Stimulated activated naive CD8-positive, alpha-beta T cell treated with anti-CD3 and anti-CD28 coated beads, Interleukin-15, Interleukin-2, amounts not matched to agents 100 ng/mL and 50 ng/mL, for 24 hours (primary cell): ENCODE data around the gene TMEM106B.
"Not testable (repeated sequence)": the region's sequence is repeated elsewhere in the genome, so short reads cannot be mapped to it uniquely, and the experiment has no call there.

ENCODE experiments used
- H3K27ac Mint-ChIP-seq: one replicate; pipeline ENCODE4 v1.8.0; 2021; ENCODE audit warnings: mild to moderate bottlenecking, mixed read lengths
- H3K27me3 Mint-ChIP-seq: one replicate; pipeline ENCODE4 v1.8.0; 2021; ENCODE audit warnings: mixed read lengths
- H3K36me3 Mint-ChIP-seq: one replicate; pipeline ENCODE4 v1.8.0; 2021; ENCODE audit warnings: low read depth, mixed read lengths
- H3K4me1 Mint-ChIP-seq: one replicate; pipeline ENCODE4 v1.8.0; 2021; ENCODE audit warnings: low read depth, mixed read lengths
- H3K4me3 Mint-ChIP-seq: one replicate; pipeline ENCODE4 v1.8.0; 2021; ENCODE audit warnings: mild to moderate bottlenecking, mixed read lengths
- H3K9me3 Mint-ChIP-seq: one replicate; pipeline ENCODE4 v1.8.0; 2021; ENCODE audit warnings: mixed read lengths

Gene TMEM106B

DNA sequence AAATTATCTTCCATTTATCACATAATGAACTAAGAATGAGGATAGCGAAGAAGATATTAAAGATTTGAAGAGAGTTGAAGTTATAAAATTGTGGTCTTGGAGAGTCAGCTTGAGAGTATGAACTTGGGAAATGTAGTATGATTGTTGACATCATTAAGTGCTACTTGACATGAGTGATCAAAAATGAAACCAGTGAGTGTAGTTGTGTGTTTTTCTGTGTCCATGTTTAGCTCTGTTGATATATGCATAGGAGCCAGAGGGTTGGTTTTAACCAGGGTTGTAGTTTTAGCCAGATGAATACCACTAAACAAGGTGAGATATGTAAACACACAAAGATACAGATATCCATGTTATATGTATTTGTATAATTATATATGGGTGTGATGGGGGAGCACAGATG lies 6.2 kb downstream of the TMEM106B start:
- Mint-ChIP-seq H3K9me3 (no peaks in the 10 kb centered on the region), H3K27me3 (no peaks in the 10 kb centered on the region), H3K4me1 (peaks cover 45% of the 10 kb centered on the region), H3K36me3 (peaks cover 59% of the 10 kb centered on the region), H3K4me3 (no peak overlapping the region), H3K27ac (no peak overlapping the region)

DNA sequence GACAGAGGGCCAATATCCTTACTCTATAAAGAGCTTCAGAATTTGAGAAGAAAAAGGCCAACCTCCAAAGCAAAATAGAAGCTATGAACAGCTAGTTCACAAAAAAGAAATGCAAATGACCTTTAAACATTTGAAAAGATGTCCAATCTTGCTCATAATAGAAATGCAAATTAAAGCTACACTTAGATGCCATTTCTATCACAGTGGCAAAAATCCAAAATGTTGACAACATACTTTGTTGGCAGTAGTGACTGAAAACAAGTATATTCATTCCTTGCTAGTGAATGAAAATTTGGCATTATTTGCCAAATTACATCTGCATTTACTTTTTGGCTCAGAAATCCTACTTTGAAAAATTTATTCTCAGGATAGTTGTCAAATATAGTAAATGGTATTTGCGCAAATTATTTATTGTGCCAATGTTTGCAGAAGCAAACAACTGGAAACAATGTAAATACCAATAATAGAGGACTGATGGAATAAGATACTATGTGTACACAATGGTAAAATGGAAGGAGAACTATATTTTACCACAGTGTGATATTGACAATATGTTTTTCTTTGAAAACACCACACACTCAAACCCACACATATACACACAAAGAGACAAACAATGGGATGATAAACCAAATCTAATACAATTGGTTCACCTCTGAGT lies 9.4 kb downstream of the TMEM106B start:
- Mint-ChIP-seq H3K27me3 (no peaks in the 10 kb centered on the region), H3K27ac (no peak overlapping the region), H3K9me3 (peaks cover 3% of the 10 kb centered on the region), H3K4me1 (peaks cover 46% of the 10 kb centered on the region), H3K4me3 (no peak overlapping the region), H3K36me3 (peaks cover 77% of the 10 kb centered on the region)

DNA sequence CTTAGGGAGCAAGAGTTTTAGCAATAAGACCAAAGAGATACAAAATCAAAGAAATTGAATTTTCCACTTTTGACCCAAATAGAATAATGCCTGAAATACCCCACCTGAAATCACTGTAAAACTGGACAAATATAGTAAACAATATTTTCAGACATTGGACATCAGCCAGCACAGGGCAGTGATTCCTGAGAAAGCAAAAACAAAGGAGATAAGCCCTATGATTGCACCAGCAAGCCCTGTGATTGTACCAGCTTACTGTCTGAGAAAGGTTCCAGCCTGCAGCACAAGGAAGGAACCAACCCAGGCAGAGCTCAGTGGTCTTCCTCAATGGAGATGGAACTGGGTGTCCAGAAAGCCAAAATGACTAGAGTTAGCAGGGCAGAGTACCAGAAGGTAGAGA lies 10.3 kb downstream of the TMEM106B start:
- Mint-ChIP-seq H3K36me3 (peaks cover 85% of the 10 kb centered on the region), H3K27me3 (no peaks in the 10 kb centered on the region), H3K4me1 (peaks cover 54% of the 10 kb centered on the region), H3K27ac (no peak overlapping the region), H3K4me3 (no peak overlapping the region), H3K9me3 (peaks cover 3% of the 10 kb centered on the region)

DNA sequence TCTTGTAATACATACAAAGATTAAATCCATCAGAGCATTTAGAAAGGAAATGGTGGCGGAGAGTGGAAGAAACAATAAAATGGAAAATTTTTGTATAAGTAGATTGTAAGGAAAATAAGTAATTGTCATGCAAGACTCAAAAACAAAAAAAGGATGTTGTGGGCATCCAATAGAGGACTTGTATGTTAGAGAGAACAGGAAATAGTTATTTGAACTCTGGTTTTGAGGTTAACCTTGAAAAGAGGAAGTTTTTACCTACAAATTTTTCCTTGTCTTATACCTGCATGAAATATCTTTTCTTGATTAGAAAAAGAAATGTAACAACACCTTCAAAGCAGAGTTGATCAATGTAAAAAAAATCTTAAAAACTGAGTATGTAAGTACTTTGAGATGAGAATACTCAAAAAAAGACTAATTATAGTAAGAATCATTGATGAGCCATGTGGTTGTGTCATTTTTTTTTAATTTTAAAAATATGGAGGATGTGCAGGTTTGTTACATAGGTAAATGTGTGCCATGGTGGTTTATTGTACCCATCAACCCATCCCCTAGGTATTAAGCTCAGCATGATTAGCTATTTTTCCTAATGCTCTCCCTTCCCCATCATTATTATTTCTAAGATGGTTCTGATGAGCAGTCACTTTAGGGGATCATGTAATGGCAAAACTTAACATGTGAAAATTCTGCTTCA lies 11.9 kb downstream of the TMEM106B start:
- no peaks in the 10 kb centered on the region for H3K27me3 Mint-ChIP-seq
- H3K4me3 Mint-ChIP-seq = peak overlapping the region; percentile 41
- H3K4me1 Mint-ChIP-seq = peaks cover 48% of the 10 kb centered on the region
- H3K27ac Mint-ChIP-seq = peak overlapping the region; percentile 86
- H3K9me3 Mint-ChIP-seq = peaks cover 3% of the 10 kb centered on the region
- H3K36me3 Mint-ChIP-seq = peaks cover 77% of the 10 kb centered on the region

DNA sequence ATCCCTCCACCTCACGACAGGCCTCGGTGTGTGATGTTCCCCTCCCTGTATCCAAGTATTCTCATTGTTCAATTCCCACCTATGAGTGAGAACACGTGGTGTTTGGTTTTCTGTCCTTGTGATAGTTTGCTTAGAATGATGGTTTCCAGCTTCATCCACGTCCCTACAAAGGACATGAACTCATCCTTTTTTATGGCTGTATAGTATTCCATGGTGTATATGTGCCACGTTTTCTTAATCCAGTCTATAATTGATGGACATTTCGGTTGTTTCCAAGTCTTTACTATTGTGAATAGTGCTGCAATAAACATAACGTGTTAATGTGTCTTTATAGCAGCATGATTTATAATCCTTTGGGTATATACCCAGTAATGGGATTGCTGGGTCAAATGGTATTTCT lies 13.9 kb downstream of the TMEM106B start:
- Mint-ChIP-seq H3K4me1 (peaks cover 52% of the 10 kb centered on the region), H3K36me3 (peaks cover 69% of the 10 kb centered on the region)
- H3K27ac Mint-ChIP-seq = not testable (repeated sequence)

DNA sequence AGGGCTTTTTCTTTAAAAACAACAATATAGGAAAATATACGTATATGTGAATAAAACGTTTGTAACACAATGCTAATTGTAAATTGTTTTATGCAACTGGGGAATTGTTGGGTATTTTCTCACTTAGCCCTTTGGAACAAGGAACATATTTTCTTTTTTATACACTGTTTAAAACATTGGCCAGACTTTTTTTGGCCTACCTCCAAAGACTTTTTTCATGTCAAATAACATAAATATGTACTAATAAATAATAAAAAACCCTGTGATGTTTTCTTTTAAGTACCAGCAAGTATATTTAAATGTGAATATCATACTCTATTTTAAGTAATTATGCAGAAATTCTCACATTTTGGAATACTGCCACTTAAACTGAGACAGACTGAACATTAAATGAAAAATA lies 15.7 kb downstream of the TMEM106B start:
- peaks cover 61% of the 10 kb centered on the region for H3K36me3 Mint-ChIP-seq
- H3K27ac Mint-ChIP-seq = no peak overlapping the region
- no peaks in the 10 kb centered on the region for H3K27me3 Mint-ChIP-seq
- peaks cover 3% of the 10 kb centered on the region for H3K9me3 Mint-ChIP-seq
- no peak overlapping the region for H3K4me3 Mint-ChIP-seq
- peaks cover 42% of the 10 kb centered on the region for H3K4me1 Mint-ChIP-seq

More for the DNA sequence above, 13.9 kb downstream of the TMEM106B start:
- not testable (repeated sequence) for H3K9me3 Mint-ChIP-seq, H3K4me3 Mint-ChIP-seq, H3K27me3 Mint-ChIP-seq

DNA sequence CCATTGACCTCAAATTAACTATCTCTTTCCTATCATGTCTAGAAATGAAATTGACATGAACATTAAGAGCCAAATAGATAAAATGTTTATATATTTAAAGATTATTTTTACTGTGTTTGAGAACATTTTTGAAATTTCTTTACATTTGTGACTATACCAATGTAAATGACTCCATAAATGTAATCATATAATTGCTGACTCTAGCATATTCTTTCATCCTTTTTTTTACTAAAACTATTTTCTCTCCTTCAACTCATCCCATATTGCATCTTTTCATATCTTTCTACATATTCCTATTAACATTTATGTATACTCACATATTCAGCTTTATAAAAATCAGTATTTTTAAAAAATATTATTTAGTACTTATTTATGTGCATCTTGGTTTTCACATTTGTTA lies 16.9 kb downstream of the TMEM106B start:
- H3K4me1 Mint-ChIP-seq = peaks cover 31% of the 10 kb centered on the region
- H3K4me3 Mint-ChIP-seq = no peak overlapping the region

DNA sequence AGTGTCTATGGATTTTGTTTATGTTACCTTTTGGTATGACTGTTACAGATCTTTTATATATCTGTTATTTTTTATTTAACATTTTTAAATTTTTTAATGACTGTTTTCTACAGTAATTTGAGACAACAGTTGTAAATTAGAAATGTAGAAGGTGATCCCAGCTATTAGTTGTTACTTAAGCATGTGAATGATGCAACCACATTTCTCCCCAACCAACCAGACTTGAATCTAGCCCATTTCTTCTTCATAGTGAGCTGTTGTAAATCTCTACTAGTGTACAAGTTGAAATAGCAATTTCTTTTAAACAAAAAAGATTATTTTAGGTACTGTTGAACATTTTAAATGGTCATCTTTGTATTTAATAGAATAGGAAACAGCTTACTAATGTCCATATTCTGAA lies 18.0 kb downstream of the TMEM106B start:
- H3K27ac Mint-ChIP-seq = no peak overlapping the region
- H3K4me1 Mint-ChIP-seq = peaks cover 21% of the 10 kb centered on the region
- H3K4me3 Mint-ChIP-seq = no peak overlapping the region
- H3K9me3 Mint-ChIP-seq = peaks cover 3% of the 10 kb centered on the region
- peaks cover 57% of the 10 kb centered on the region for H3K36me3 Mint-ChIP-seq
- H3K27me3 Mint-ChIP-seq = no peaks in the 10 kb centered on the region

More for the DNA sequence above, 16.9 kb downstream of the TMEM106B start:
- Mint-ChIP-seq H3K27me3 (no peaks in the 10 kb centered on the region), H3K9me3 (peaks cover 3% of the 10 kb centered on the region), H3K36me3 (peaks cover 53% of the 10 kb centered on the region), H3K27ac (no peak overlapping the region)

DNA sequence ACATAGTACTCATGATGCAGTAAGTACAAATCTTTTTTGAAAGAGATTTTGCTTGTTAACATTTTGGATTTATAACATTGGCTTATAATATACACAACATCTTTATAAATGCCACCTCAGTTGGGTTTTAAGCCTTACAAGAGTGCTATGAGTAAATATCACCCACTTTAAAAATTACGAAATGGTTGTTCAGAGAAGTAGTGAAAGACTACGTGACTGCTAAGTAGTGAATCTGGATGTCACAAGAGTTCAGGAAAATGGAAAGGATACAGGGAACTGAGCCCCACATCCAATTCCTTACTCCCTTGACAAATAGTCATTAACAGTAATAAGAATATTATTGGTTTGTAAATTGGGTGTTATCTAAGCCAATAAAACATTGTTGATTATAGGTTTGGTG lies 20.0 kb downstream of the TMEM106B start:
- no peaks in the 10 kb centered on the region for H3K27me3 Mint-ChIP-seq
- H3K36me3 Mint-ChIP-seq = peaks cover 46% of the 10 kb centered on the region
- no peaks in the 10 kb centered on the region for H3K9me3 Mint-ChIP-seq
- no peak overlapping the region for H3K27ac Mint-ChIP-seq
- no peak overlapping the region for H3K4me3 Mint-ChIP-seq
- peaks cover 14% of the 10 kb centered on the region for H3K4me1 Mint-ChIP-seq

DNA sequence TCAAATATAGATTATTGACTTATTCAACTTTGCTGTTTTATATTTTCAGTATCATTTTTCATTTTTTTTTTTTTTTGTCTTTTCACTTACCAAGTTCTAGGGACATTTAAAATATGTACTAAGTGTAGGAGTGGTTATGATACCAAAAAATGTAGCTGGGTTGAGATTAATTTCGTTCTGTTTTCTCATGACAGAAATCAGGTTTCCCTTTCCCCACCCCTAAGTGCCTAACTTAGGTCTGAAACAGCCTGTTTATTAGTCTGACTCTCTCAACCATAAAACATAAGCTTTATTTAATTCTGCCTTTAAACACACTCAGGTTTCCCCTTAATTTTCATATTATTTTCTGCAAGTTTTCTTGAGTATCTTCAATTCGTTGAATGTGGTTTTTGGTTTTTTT lies 22.1 kb downstream of the TMEM106B start:
- Mint-ChIP-seq H3K27ac (no peak overlapping the region), H3K4me1 (peaks cover 9% of the 10 kb centered on the region), H3K36me3 (peaks cover 50% of the 10 kb centered on the region), H3K4me3 (no peak overlapping the region), H3K27me3 (no peaks in the 10 kb centered on the region), H3K9me3 (peaks cover 6% of the 10 kb centered on the region)

DNA sequence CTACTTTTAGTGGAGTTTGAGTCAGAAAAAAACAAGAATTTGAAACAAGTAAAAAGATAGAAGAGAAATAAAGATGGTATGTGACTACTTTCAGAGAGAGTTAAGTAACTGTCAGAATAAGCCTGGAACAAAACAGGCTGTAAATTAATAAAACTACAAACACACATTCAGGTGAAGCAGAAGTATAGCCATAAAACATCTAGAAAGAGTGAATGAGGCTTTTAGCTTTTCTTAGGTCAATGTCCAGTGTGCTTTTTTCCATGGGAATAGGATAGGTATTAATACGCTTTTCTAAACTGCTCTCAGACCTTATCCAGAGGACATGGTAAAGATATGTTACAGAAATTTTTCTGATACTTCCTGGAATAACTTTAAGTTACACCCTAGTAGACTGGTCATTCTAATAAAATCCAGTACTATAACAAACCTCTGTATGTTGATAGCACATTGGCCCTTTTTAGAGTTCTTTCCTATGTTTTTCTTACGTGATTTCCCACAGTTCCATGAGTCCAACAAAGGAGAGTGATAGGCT lies 23.3 kb downstream of the TMEM106B start:
- Mint-ChIP-seq H3K4me3 (no peak overlapping the region), H3K27me3 (no peaks in the 10 kb centered on the region), H3K9me3 (peaks cover 14% of the 10 kb centered on the region), H3K27ac (no peak overlapping the region), H3K4me1 (peaks cover 14% of the 10 kb centered on the region), H3K36me3 (peaks cover 57% of the 10 kb centered on the region)

DNA sequence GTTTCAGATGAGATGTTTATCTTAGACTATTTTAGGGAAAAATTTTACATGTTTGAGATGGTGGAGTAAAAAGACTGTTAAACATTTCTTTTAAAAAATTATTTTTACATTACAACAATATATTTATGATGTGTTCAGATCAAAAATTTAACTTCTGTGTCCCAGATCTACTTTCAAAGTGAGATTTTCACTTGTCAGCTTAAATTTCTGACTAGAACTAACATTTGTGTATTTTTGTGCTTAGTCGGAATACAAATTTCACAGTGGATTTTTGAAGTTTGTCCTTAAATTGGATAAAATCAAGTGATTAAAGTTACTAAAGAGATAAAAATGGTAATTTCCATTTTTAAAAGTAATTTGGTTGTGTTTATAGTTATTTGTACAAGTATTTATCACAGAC lies 24.9 kb downstream of the TMEM106B start:
- Mint-ChIP-seq H3K4me1 (peaks cover 20% of the 10 kb centered on the region), H3K36me3 (peaks cover 48% of the 10 kb centered on the region), H3K27ac (no peak overlapping the region), H3K27me3 (no peaks in the 10 kb centered on the region), H3K9me3 (peaks cover 14% of the 10 kb centered on the region), H3K4me3 (no peak overlapping the region)

DNA sequence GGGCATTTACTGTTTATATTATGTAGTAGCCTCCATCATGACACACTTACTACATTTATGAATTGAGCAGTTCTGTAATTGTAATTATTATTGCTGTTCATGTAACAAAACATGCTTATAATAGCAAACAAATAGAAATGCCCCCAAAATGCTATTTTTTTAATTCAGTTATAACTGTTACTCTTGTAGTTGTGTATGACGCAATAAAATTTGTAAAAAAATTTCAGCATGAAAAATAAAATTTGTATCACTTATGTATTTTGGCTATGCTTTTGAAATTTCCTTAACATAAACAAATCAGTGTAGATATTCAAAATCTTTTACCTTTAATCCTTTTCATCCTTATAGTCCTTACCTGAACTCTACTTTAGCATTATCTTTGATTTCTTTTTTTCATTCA lies 25.9 kb downstream of the TMEM106B start:
- Mint-ChIP-seq H3K27ac (no peak overlapping the region), H3K4me1 (peaks cover 20% of the 10 kb centered on the region), H3K4me3 (no peak overlapping the region), H3K36me3 (peaks cover 51% of the 10 kb centered on the region), H3K27me3 (no peaks in the 10 kb centered on the region), H3K9me3 (peaks cover 14% of the 10 kb centered on the region)

DNA sequence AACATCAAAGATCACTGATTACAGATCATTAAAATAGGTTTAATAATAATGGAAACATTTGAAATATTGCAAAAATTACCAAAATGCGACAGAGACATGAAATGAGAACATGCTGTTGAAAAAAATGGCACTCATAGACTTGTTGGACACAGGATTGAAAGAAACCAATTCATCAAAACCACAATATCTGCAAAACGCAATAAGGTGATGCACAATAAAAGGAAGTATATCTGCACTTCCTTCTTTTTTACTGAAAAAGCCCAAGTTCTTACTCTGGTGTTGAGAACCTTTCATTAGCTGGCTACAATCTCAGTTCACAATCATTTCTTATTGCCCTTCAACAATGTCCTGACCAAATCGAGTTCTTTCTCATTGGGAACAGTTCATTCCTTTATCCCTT lies 28.7 kb downstream of the TMEM106B start:
- Mint-ChIP-seq H3K4me1 (peaks cover 16% of the 10 kb centered on the region), H3K4me3 (no peak overlapping the region), H3K9me3 (peaks cover 14% of the 10 kb centered on the region), H3K27ac (no peak overlapping the region), H3K27me3 (no peaks in the 10 kb centered on the region), H3K36me3 (peaks cover 37% of the 10 kb centered on the region)

DNA sequence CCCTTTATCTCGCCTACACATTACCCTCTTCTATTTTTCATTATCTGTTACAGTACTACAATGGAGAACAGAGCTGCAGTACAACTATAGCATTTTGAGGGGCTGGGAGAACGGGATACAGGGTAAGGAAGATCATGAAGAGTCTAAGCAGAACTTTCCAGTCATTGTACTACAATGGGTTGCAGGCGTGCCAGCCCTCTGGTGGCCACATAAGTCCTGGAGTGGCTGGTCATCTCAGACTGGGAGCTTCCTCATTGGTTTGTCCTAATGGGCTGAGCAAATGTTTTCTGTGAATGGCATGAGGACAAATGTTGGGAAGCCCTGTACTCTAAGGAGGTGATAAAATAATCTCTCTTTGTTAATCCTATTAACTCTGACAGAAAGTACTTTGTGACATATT lies 33.0 kb downstream of the TMEM106B start:
- Mint-ChIP-seq H3K4me3 (no peak overlapping the region), H3K27ac (no peak overlapping the region), H3K36me3 (peaks cover 10% of the 10 kb centered on the region), H3K9me3 (peaks cover 2% of the 10 kb centered on the region), H3K27me3 (no peaks in the 10 kb centered on the region), H3K4me1 (peaks cover 13% of the 10 kb centered on the region)
